Colon (tissue), 2 donors: Measurements from ENCODE around the gene MKKS.
"Not testable (repeated sequence)": the region's sequence is repeated elsewhere in the genome, so short reads cannot be mapped to it uniquely, and the experiment has no call there.

Experiments
- FAIRE-seq: peaks from 2 replicates; lab custom pipeline; 2012; peaks lifted over from hg19 to GRCh38; lab: Jason Lieb, UNC
- donor health status: control.
- donor health status: control.

The MKKS gene

GRCh38 chr20:10412591-10413408 is 21.2 kb downstream of the MKKS start:
- no peak for FAIRE-seq

GRCh38 chr20:10411673-10412072 is 22.3 kb downstream of the MKKS start:
- no peak for FAIRE-seq

GRCh38 chr20:10408108-10408813 is 25.8 kb downstream of the MKKS start:
- no peak for FAIRE-seq

GRCh38 chr20:10404959-10405530 is 29.0 kb downstream of the MKKS start:
- peak; percentile 5 for FAIRE-seq

GRCh38 chr20:10404023-10404628 is 29.9 kb downstream of the MKKS start:
- no peak for FAIRE-seq

- no peak for FAIRE-seq
Measured at GRCh38 chr20:10402938-10403608, 30.9 kb downstream of the MKKS start.

GRCh38 chr20:10398834-10399369 is 35.1 kb downstream of the MKKS start:
- FAIRE-seq = no peak

GRCh38 chr20:10394752-10395151 is 39.3 kb downstream of the MKKS start:
- not testable (repeated sequence) for FAIRE-seq

GRCh38 chr20:10390709-10391108 is 43.3 kb downstream of the MKKS start:
- no peak for FAIRE-seq

- FAIRE-seq = no peak
Measured at GRCh38 chr20:10388597-10388996, 45.4 kb downstream of the MKKS start.

GRCh38 chr20:10387686-10388085 is 46.3 kb downstream of the MKKS start:
- no peak for FAIRE-seq

- FAIRE-seq = no peak
Measured at GRCh38 chr20:10385850-10386544, 48.0 kb downstream of the MKKS start.

GRCh38 chr20:10381477-10381876 is 52.5 kb downstream of the MKKS start:
- FAIRE-seq = no peak

GRCh38 chr20:10379761-10380160 is 54.3 kb downstream of the MKKS start:
- FAIRE-seq = no peak

- no peak for FAIRE-seq
Measured at GRCh38 chr20:10376270-10377075, 57.5 kb downstream of the MKKS start.

GRCh38 chr20:10375191-10375590 is 58.8 kb downstream of the MKKS start:
- no peak for FAIRE-seq

GRCh38 chr20:10374036-10374435 is 60.0 kb downstream of the MKKS start:
- FAIRE-seq = no peak

- FAIRE-seq = no peak
Measured at GRCh38 chr20:10371467-10371866, 62.6 kb downstream of the MKKS start.

- no peak for FAIRE-seq
Measured at GRCh38 chr20:10370091-10370887, 63.7 kb downstream of the MKKS start.

- FAIRE-seq = no peak
Measured at GRCh38 chr20:10369723-10370090, 64.3 kb downstream of the MKKS start.
